ES-I3 (cell line): ENCODE measurements around the gene SAMD13.
A peak's percentile ranks its signal among the peaks of the same experiment; 100 is the strongest.

Experiments used
- H3K36me3 ChIP-seq: 2 replicates; pipeline ENCODE4 v1.6.1; 2013; ENCODE audit warnings: mild to moderate bottlenecking, low read length, control low read depth, moderate library complexity; ENCODE audit not compliant: insufficient read depth
- H3K4me1 ChIP-seq: 2 replicates; pipeline ENCODE4 v1.6.1; 2013; ENCODE audit warnings: mild to moderate bottlenecking, control low read depth, low read length; ENCODE audit not compliant: insufficient read depth
- H3K9ac ChIP-seq: 2 replicates; pipeline ENCODE4 v1.6.1; 2013; ENCODE audit warnings: low read depth, mild to moderate bottlenecking, low read length, moderate library complexity
- H3K9me3 ChIP-seq: 2 replicates; pipeline ENCODE4 v1.6.1; 2013; ENCODE audit warnings: mild to moderate bottlenecking, low read length, moderate library complexity; ENCODE audit not compliant: control insufficient read depth, insufficient read depth

SAMD13 gene

GRCh38 chr1:84297546-84298244 is 3.8 kb upstream of the SAMD13 start:
- no peaks in the 10 kb centered on the region for H3K36me3 ChIP-seq
- peaks cover 25% of the 10 kb centered on the region for H3K4me1 ChIP-seq
- peaks cover 2% of the 10 kb centered on the region; the same call in 1 of the 2 replicates for H3K9me3 ChIP-seq
- H3K9ac ChIP-seq: peak overlapping the region; percentile 78; the same call in 1 of the 2 replicates

- H3K9me3 ChIP-seq: peaks cover 2% of the 10 kb centered on the region; the same call in 1 of the 2 replicates
- peak overlapping the region; percentile 78 for H3K9ac ChIP-seq
- peaks cover 25% of the 10 kb centered on the region for H3K4me1 ChIP-seq
- no peaks in the 10 kb centered on the region for H3K36me3 ChIP-seq
These were observed 3.2 kb upstream of the SAMD13 start for GRCh38 chr1:84298328-84298683.

- peak overlapping the region; percentile 78 for H3K9ac ChIP-seq
These were observed 2.6 kb upstream of the SAMD13 start for GRCh38 chr1:84298684-84299535.

GRCh38 chr1:84299536-84300170 is 1.9 kb upstream of the SAMD13 start:
- Histone ChIP-seq H3K4me1 (peaks cover 25% of the 10 kb centered on the region), H3K9me3 (peaks cover 2% of the 10 kb centered on the region; the same call in 1 of the 2 replicates), H3K36me3 (no peaks in the 10 kb centered on the region), H3K9ac (peak overlapping the region; percentile 78)

More at GRCh38 chr1:84298684-84299535, 2.6 kb upstream of the SAMD13 start:
- no peaks in the 10 kb centered on the region for H3K36me3 ChIP-seq
- peaks cover 2% of the 10 kb centered on the region; the same call in 1 of the 2 replicates for H3K9me3 ChIP-seq
- peaks cover 25% of the 10 kb centered on the region for H3K4me1 ChIP-seq

GRCh38 chr1:84300501-84300900 is 1.0 kb upstream of the SAMD13 start:
- Histone ChIP-seq H3K9ac (no peak overlapping the region), H3K4me1 (peaks cover 25% of the 10 kb centered on the region), H3K9me3 (peaks cover under 1% of the 10 kb centered on the region; the same call in 1 of the 2 replicates), H3K36me3 (no peaks in the 10 kb centered on the region)

- Histone ChIP-seq H3K9me3 (no peaks in the 10 kb centered on the region), H3K9ac (no peak overlapping the region), H3K4me1 (peaks cover 25% of the 10 kb centered on the region), H3K36me3 (no peaks in the 10 kb centered on the region)
These were observed 377 bp downstream of the SAMD13 start for GRCh38 chr1:84301785-84302385.

GRCh38 chr1:84303314-84303830 is 1.9 kb downstream of the SAMD13 start:
- H3K4me1 ChIP-seq: peaks cover 25% of the 10 kb centered on the region
- H3K36me3 ChIP-seq: no peaks in the 10 kb centered on the region
- no peak overlapping the region for H3K9ac ChIP-seq
- H3K9me3 ChIP-seq: no peaks in the 10 kb centered on the region

GRCh38 chr1:84307398-84307797 is 5.9 kb downstream of the SAMD13 start:
- Histone ChIP-seq H3K36me3 (no peaks in the 10 kb centered on the region), H3K4me1 (no peaks in the 10 kb centered on the region), H3K9me3 (no peaks in the 10 kb centered on the region), H3K9ac (no peak overlapping the region)

GRCh38 chr1:84311296-84311695 is 9.8 kb downstream of the SAMD13 start:
- Histone ChIP-seq H3K4me1 (no peaks in the 10 kb centered on the region), H3K36me3 (no peaks in the 10 kb centered on the region), H3K9ac (no peak overlapping the region), H3K9me3 (no peaks in the 10 kb centered on the region)

- Histone ChIP-seq H3K4me1 (no peaks in the 10 kb centered on the region), H3K9ac (no peak overlapping the region), H3K9me3 (no peaks in the 10 kb centered on the region), H3K36me3 (no peaks in the 10 kb centered on the region)
These were observed 18.2 kb downstream of the SAMD13 start for GRCh38 chr1:84319662-84320061.

- Histone ChIP-seq H3K4me1 (peaks cover 6% of the 10 kb centered on the region; the same call in 1 of the 2 replicates), H3K9ac (no peak overlapping the region), H3K36me3 (no peaks in the 10 kb centered on the region), H3K9me3 (no peaks in the 10 kb centered on the region; the same call in 1 of the 2 replicates)
These were observed 26.3 kb downstream of the SAMD13 start for GRCh38 chr1:84327830-84328229.

GRCh38 chr1:84330125-84330984 is 28.8 kb downstream of the SAMD13 start:
- Histone ChIP-seq H3K4me1 (peaks cover 6% of the 10 kb centered on the region; the same call in 1 of the 2 replicates), H3K9ac (no peak overlapping the region), H3K36me3 (no peaks in the 10 kb centered on the region), H3K9me3 (no peaks in the 10 kb centered on the region; the same call in 1 of the 2 replicates)

GRCh38 chr1:84339503-84339902 is 38.0 kb downstream of the SAMD13 start:
- Histone ChIP-seq H3K4me1 (no peaks in the 10 kb centered on the region), H3K9ac (no peak overlapping the region), H3K9me3 (no peaks in the 10 kb centered on the region; the same call in 1 of the 2 replicates), H3K36me3 (no peaks in the 10 kb centered on the region)
